ENCODE measurements around the gene ZNF648. TPM values are rescaled to one million over a fixed set of nuclear protein-coding genes. Genes with fewer than 3 reads are reported as not detected.

The ZNF648 gene
- total RNA-seq (2022; extraction: Qiagen RNA extraction): not detected in 5 replicates

GRCh38 chr1:182061594-182061993 is at the start of gene ZNF648:
Gene ZNF648, minus strand, starts transcription at chr1:182061712. Its CDS starts 3,702 bp downstream, at chr1:182058010.

